H1 (cell line): ENCODE measurements around the gene AMOT. TPM values are rescaled to one million over a fixed set of nuclear protein-coding genes. Genes with fewer than 3 reads are reported as not detected.

Source experiments
- CTCF ChIA-PET: fragments of 300-600 bp; sonication (Branson Sonifier 250); formaldehyde crosslinking; loops from one replicate; lab custom pipeline; 2021; ENCODE audit not compliant: partially characterized antibody; lab: Charles Lee
- POLR2A ChIA-PET: fragments of 300-600 bp; sonication (Branson Sonifier 250); formaldehyde crosslinking; loops from one replicate; lab custom pipeline; 2021; ENCODE audit warnings: inconsistent platforms; ENCODE audit not compliant: partially characterized antibody; lab: Charles Lee
- DNase-seq, 2 experiments: peaks; one replicate each; pipeline versions ENCODE4 v3.0.0 to v3.0.0-alpha.2; 2010 to 2022; ENCODE audit warnings: low spot score in 2 of 2, low read depth in 1 of 2, mixed read lengths in 1 of 2
- FAIRE-seq: peaks from 2 replicates; lab custom pipeline; 2011; peaks lifted over from hg19 to GRCh38; lab: Jason Lieb, UNC
- H2AFZ ChIP-seq: 2 replicates; pipeline ENCODE4 v1.8.1; 2012; ENCODE audit warnings: low read length, inconsistent platforms
- H2AK5ac ChIP-seq: 2 replicates; pipeline ENCODE4 v1.6.1; 2013; ENCODE audit warnings: low read depth, low read length
- H2BK120ac ChIP-seq: replicated peaks from 2 replicates; pipeline ENCODE3; 2013; ENCODE audit warnings: low read depth, low read length, inconsistent platforms
- H2BK12ac ChIP-seq: 2 replicates; pipeline ENCODE4 v1.6.1; 2013; ENCODE audit warnings: low read depth, low read length
- H2BK15ac ChIP-seq: 2 replicates; pipeline ENCODE4 v1.6.1; 2013; ENCODE audit warnings: low read length
- H2BK20ac ChIP-seq: 2 replicates; pipeline ENCODE4 v1.6.1; 2013; ENCODE audit warnings: low read length
- H2BK5ac ChIP-seq: 2 replicates; pipeline ENCODE4 v1.6.1; 2013; ENCODE audit warnings: low read depth, low read length
- H3K14ac ChIP-seq: 2 replicates; pipeline ENCODE4 v1.6.1; 2013; ENCODE audit warnings: inconsistent platforms; ENCODE audit not compliant: insufficient read length
- H3K18ac ChIP-seq: 2 replicates; pipeline ENCODE4 v1.6.1; 2013; ENCODE audit warnings: low read length; ENCODE audit errors: extremely low read depth
- H3K23ac ChIP-seq: 2 replicates; pipeline ENCODE4 v1.6.1; 2013; ENCODE audit warnings: inconsistent platforms; ENCODE audit not compliant: insufficient read length
- H3K23me2 ChIP-seq: 2 replicates; pipeline ENCODE4 v1.6.1; 2013; ENCODE audit warnings: low read depth, low read length
- H3K27ac ChIP-seq: 2 replicates; pipeline ENCODE4 v1.6.1; 2011; ENCODE audit warnings: low read depth, low read length, inconsistent platforms
- H3K27me3 ChIP-seq, 4 experiments: replicated peaks in 1 of 4; 1 replicate in 1 of 4; 2 replicates in 3 of 4; pipeline versions ENCODE4 v1.6.1 to v1.8.1; 2011 to 2013; ENCODE audit warnings: low read length in 3 of 4, mild to moderate bottlenecking in 3 of 4, inconsistent platforms in 2 of 4, mixed read lengths in 2 of 4, moderate library complexity in 1 of 4; ENCODE audit not compliant: control insufficient read depth in 3 of 4, insufficient read depth in 3 of 4; ENCODE audit errors: extremely low read depth in 1 of 4
- H3K36me3 ChIP-seq, 4 experiments: 2 replicates each; pipeline versions ENCODE4 v1.6.1 to v1.8.1; 2011 to 2013; ENCODE audit warnings: mild to moderate bottlenecking in 4 of 4, low read length in 3 of 4, moderate library complexity in 2 of 4, control low read depth in 1 of 4, inconsistent platforms in 1 of 4; ENCODE audit not compliant: insufficient read depth in 4 of 4, control insufficient read depth in 2 of 4
- H3K4ac ChIP-seq: replicated peaks from 2 replicates; pipeline ENCODE3; 2013; ENCODE audit warnings: low read length, low read depth, mixed read lengths, inconsistent platforms; ENCODE audit not compliant: insufficient read length
- H3K4me1 ChIP-seq, 4 experiments: replicated peaks in 1 of 4; 1 replicate in 1 of 4; 2 replicates in 3 of 4; pipeline versions ENCODE4 v1.6.1 to v1.8.1; 2011 to 2013; ENCODE audit warnings: low read length in 3 of 4, inconsistent platforms in 2 of 4, mixed read lengths in 1 of 4; ENCODE audit not compliant: insufficient read depth in 4 of 4, control insufficient read depth in 3 of 4
- H3K4me2 ChIP-seq, 2 experiments: 2 replicates each; pipeline versions ENCODE4 v1.6.1 to v1.8.1; 2011 to 2013; ENCODE audit warnings: low read depth in 2 of 2, low read length in 2 of 2, control low read depth in 1 of 2, inconsistent platforms in 1 of 2, mild to moderate bottlenecking in 1 of 2; ENCODE audit not compliant: insufficient read depth in 1 of 2
- H3K4me3 ChIP-seq, 4 experiments: fragments of 200-600, 300-600 bp in 1 of 4; sonication (generic), shearing (Covaris generic), sonication (Bioruptor Twin) in 1 of 4; 2 replicates each; pipeline versions ENCODE4 v1.5.1 to v1.8.1; 2011 to 2016; ENCODE audit warnings: low read length in 4 of 4, low read depth in 3 of 4, control low read depth in 2 of 4, inconsistent platforms in 2 of 4, mild to moderate bottlenecking in 2 of 4, mixed read lengths in 1 of 4, moderate library complexity in 1 of 4; ENCODE audit not compliant: insufficient read depth in 2 of 4; ENCODE audit errors: extremely low read depth in 1 of 4
- H3K56ac ChIP-seq: replicated peaks from 2 replicates; pipeline ENCODE3; 2013; ENCODE audit warnings: low read depth, mild to moderate bottlenecking, mixed read lengths, low read length, inconsistent platforms; ENCODE audit not compliant: insufficient read length
- H3K79me1 ChIP-seq: 2 replicates; pipeline ENCODE4 v1.6.1; 2013; ENCODE audit warnings: low read depth, low read length, control low read depth
- H3K79me2 ChIP-seq, 2 experiments: 2 replicates each; pipeline versions ENCODE4 v1.6.1 to v1.8.1; 2012 to 2013; ENCODE audit warnings: low read length in 2 of 2, mild to moderate bottlenecking in 2 of 2, inconsistent platforms in 1 of 2; ENCODE audit not compliant: insufficient read depth in 2 of 2, control insufficient read depth in 1 of 2
- H3K9ac ChIP-seq, 4 experiments: replicated peaks in 1 of 4; 1 replicate in 1 of 4; 2 replicates in 3 of 4; pipeline versions ENCODE4 v1.6.1 to v1.8.1; 2011 to 2013; ENCODE audit warnings: low read depth in 3 of 4, low read length in 3 of 4, control low read depth in 2 of 4, mild to moderate bottlenecking in 2 of 4, moderate library complexity in 2 of 4, inconsistent platforms in 1 of 4; ENCODE audit errors: extremely low read depth in 1 of 4
- H3K9me3 ChIP-seq, 2 experiments: 2 replicates each; pipeline versions ENCODE4 v1.6.1 to v1.8.1; 2012 to 2013; ENCODE audit warnings: mild to moderate bottlenecking in 2 of 2, moderate library complexity in 2 of 2, control low read depth in 1 of 2, inconsistent platforms in 1 of 2, low read depth in 1 of 2, low read length in 1 of 2, mixed read lengths in 1 of 2; ENCODE audit not compliant: insufficient read depth in 2 of 2
- H4K20me1 ChIP-seq, 2 experiments: replicated peaks in 1 of 2; 2 replicates each; pipeline versions ENCODE3 to v1.8.1; 2011 to 2013; ENCODE audit warnings: inconsistent platforms in 2 of 2, low read length in 2 of 2, mild to moderate bottlenecking in 1 of 2; ENCODE audit not compliant: insufficient read depth in 2 of 2, control insufficient read depth in 1 of 2
- H4K5ac ChIP-seq: 2 replicates; pipeline ENCODE4 v1.6.1; 2013; ENCODE audit warnings: low read length, low read depth, mixed read lengths, inconsistent platforms; ENCODE audit not compliant: insufficient read length
- H4K8ac ChIP-seq: 2 replicates; pipeline ENCODE4 v1.8.0; 2013; ENCODE audit warnings: mild to moderate bottlenecking, moderate library complexity, low read length, inconsistent platforms; ENCODE audit not compliant: insufficient read depth; ENCODE audit errors: extremely low read depth
- H4K91ac ChIP-seq: replicated peaks from 2 replicates; pipeline ENCODE3; 2013; ENCODE audit warnings: low read length, mixed read lengths, inconsistent platforms; ENCODE audit not compliant: insufficient read length
- CHD2 ChIP-seq: IDR thresholded peaks from 2 replicates; pipeline ENCODE4 v1.6.1; 2012; ENCODE audit warnings: low read length, improper control_type of control experiment
- GABPA ChIP-seq: IDR thresholded peaks from 2 replicates; pipeline ENCODE4 v1.6.1; 2011; ENCODE audit warnings: mild to moderate bottlenecking, low read length, moderate library complexity, borderline replicate concordance; ENCODE audit not compliant: insufficient read depth
- SIN3A ChIP-seq, 2 experiments: IDR thresholded peaks in 1 of 2; conservative IDR thresholded peaks in 1 of 2; 2 replicates each; pipeline ENCODE4 v1.6.1; 2011 to 2012; ENCODE audit warnings: low read length in 2 of 2, improper control_type of control experiment in 1 of 2, low read depth in 1 of 2, mild to moderate bottlenecking in 1 of 2
- SP1 ChIP-seq: IDR thresholded peaks from 2 replicates; pipeline ENCODE4 v1.6.1; 2011; ENCODE audit warnings: low read depth, low read length
- WGBS, 2 experiments: shearing (Covaris generic) in 1 of 2; methylation state at CpG; one replicate each; pipeline versions ENCODE4 v1.1.6 to v1.1.7; 2013 to 2015; ENCODE audit warnings: low lambda C conversion rate in 2 of 2, mixed read lengths in 2 of 2, inconsistent platforms in 1 of 2, low coverage in 1 of 2, missing lambda C conversion rate in 1 of 2; ENCODE audit not compliant: insufficient replicate concordance in 2 of 2, insufficient coverage in 1 of 2, insufficient read length in 1 of 2; ENCODE audit errors: extremely low coverage in 1 of 2, missing lambda C conversion rate in 1 of 2; 5-methylcytosine and 5-hydroxymethylcytosine counted together
- polyA plus RNA-seq, 7 experiments: library from polyadenylated mRNA; depleted of rRNA in 3 of 7; stranded (reverse) in 5 of 7; unstranded in 2 of 7; fragments of >200 nt in 5 of 7; fragments of 200-250 nt in 2 of 7; gene quantifications; 1 replicate in 5 of 7; 2 replicates in 1 of 7; 4 replicates in 1 of 7; pipeline versions ENCODE4 v1.2.1 to v1.2.3, GENCODE V29; 2011 to 2013; ENCODE audit warnings: missing spikeins in 2 of 7, mixed read lengths in 2 of 7
- total RNA-seq: library from RNA; stranded (reverse); fragmentation: NEBNext Ultra II Directional; extraction: Animal tissue kit (Norgen Biotek cat#: 25700); gene quantifications from 2 replicates; pipeline ENCODE4 v1.2.1, GENCODE V29; 2021

The AMOT gene
- total and polyA plus RNA-seq, 2 of the 8 experiments (the other 6 are each of a cell fraction or from before 2014, with no cell fraction given), result 2.3 to 7.1 TPM

- Histone ChIP-seq H3K79me1 (no peaks in the 10 kb centered on the region), H3K14ac (no peak overlapping the region), H4K5ac (no peak overlapping the region), H3K9me3 (no peaks in the 10 kb centered on the region), H2BK15ac (no peak overlapping the region), H2BK12ac (no peak overlapping the region), H3K27me3 (peaks cover 5 to 21% (median 17%) of the 10 kb centered on the region in 4 experiments), H2AK5ac (no peak overlapping the region), H3K18ac (no peak overlapping the region), H3K4me3 (peak overlapping the region; percentile 74 to 90 (median 82)), H3K36me3 (no peaks in the 10 kb centered on the region), H2BK5ac (no peak overlapping the region), H2BK20ac (no peak overlapping the region), H2BK120ac (no peak overlapping the region), H3K56ac (no peak overlapping the region), H3K4ac (no peak overlapping the region), H3K27ac (no peak overlapping the region), H3K23ac (no peak overlapping the region), H2AFZ (no peak overlapping the region), H3K79me2 (no peaks in the 10 kb centered on the region), H3K4me1 (no peaks in the 10 kb centered on the region; a peak in 1 of 7 replicates), H3K4me2 (peak overlapping the region; percentile 78 to 93), H4K91ac (no peak overlapping the region), H3K23me2 (no peaks in the 10 kb centered on the region; the same call in 1 of the 2 replicates), H4K20me1 (no peaks in the 10 kb centered on the region), H4K8ac (no peak overlapping the region), H3K9ac (no peak overlapping the region)
- TF ChIP-seq GABPA (no peak), CHD2 (no peak), SIN3A (conservative IDR thresholded peaks at IDR 0.05 in 1 of 2, IDR thresholded peaks at IDR 0.05 in 1 of 2; ENCODE audit: low read depth in 1 of 2, low read length in 2 of 2) (no peak), SP1 (no peak)
- DNase-seq (no peak), FAIRE-seq (no peak)
- 16% methylated on average over 5 of the region's 5 CpGs; no CpG with 5 or more reads in 1 of the 2 experiments for WGBS, 2 experiments
- ChIA-PET CTCF (no interaction called here), POLR2A (no interaction called here)
These were observed 775 bp downstream of the AMOT start for GRCh38 chrX:112839856-112840255.
